ENCODE data around the gene CCDC183. TPM values are rescaled to one million over a fixed set of nuclear protein-coding genes. Genes with fewer than 3 reads are reported as not detected.
A peak's percentile ranks its signal among the peaks of the same experiment; 100 is the strongest.

The CCDC183 gene
- total and polyA plus RNA-seq, 3 experiments from 2014 or later = 0.26 to 0.73 TPM; not detected in 1

DNA sequence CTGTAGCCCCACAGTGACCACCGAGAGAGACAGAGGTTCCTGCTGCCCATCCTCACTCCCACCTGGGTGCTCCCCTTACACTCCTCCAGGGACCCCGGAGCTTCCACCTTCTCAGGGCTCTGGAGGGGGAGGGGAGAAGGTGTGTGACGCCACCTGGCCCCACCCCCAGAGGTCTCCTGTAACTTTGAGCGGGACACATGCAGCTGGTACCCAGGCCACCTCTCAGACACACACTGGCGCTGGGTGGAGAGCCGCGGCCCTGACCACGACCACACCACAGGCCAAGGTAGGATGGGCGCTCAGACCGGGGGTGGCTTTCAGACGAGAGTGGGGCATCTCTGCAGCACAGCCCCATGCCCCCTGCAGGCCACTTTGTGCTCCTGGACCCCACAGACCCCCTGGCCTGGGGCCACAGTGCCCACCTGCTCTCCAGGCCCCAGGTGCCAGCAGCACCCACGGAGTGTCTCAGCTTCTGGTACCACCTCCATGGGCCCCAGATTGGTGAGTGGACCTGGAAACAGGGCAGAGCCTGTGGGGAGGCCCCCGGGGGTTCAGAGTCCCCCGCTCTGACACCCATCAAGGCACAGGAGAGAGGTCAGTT, 60.5 kb downstream of the CCDC183 start:
- no peaks in the 10 kb centered on the region for H3K9me3 ChIP-seq (ENCODE audit: low read length)
- no peak overlapping the region for H3K4me3 Mint-ChIP-seq
- no peaks in the 10 kb centered on the region for H3K9me3 Mint-ChIP-seq
- POLR2A ChIA-PET = no interaction called here
- H3K4me3 ChIP-seq (ENCODE audit: low read length) = no peak overlapping the region
- H3K27ac ChIP-seq (ENCODE audit: low read depth, low read length) = no peak overlapping the region
- CTCF ChIA-PET = interaction anchor here (1.8 kb wide), 1 partner anchor 173 kb away, joined by 5 read pairs; no protein-coding TSS in a partner anchor
- peak in 1 of 5 donors; percentile 47 for DNase-seq
- peaks cover 0 to 8% (median 0%) of the 10 kb centered on the region in 3 donors for H3K36me3 Mint-ChIP-seq
- H3K27me3 ChIP-seq (ENCODE audit: insufficient read depth, low read length, poor library complexity, severe bottlenecking) = no peaks in the 10 kb centered on the region
- peak overlapping the region in 2 of 8 donors; percentile 21 to 33 for H3K27ac Mint-ChIP-seq
- no peaks in the 10 kb centered on the region for H3K4me1 ChIP-seq (ENCODE audit: insufficient read depth, low read length)
- no peaks in the 10 kb centered on the region for H3K4me1 Mint-ChIP-seq
- no peaks in the 10 kb centered on the region for H3K36me3 ChIP-seq (ENCODE audit: insufficient read depth, low read length)
- no peaks in the 10 kb centered on the region for H3K27me3 Mint-ChIP-seq

DNA sequence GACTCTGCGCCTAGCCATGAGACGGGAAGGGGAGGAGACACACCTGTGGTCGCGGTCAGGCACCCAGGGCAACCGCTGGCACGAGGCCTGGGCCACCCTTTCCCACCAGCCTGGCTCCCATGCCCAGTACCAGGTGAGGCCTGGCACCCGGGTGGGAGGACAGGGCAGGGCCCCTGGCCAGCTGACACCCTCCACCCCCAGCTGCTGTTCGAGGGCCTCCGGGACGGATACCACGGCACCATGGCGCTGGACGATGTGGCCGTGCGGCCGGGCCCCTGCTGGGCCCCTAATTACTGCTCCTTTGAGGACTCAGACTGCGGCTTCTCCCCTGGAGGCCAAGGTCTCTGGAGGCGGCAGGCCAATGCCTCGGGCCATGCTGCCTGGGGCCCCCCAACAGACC, 61.0 kb downstream of the CCDC183 start:
- no peaks in the 10 kb centered on the region for H3K9me3 Mint-ChIP-seq

More for the DNA sequence above, 61.0 kb downstream of the CCDC183 start:
- H3K4me3 ChIP-seq (ENCODE audit: low read length) = no peak overlapping the region
- POLR2A ChIA-PET = no interaction called here
- Mint-ChIP-seq H3K27me3 (no peaks in the 10 kb centered on the region), H3K4me3 (no peak overlapping the region), H3K36me3 (peaks cover 0 to 14% (median 0%) of the 10 kb centered on the region in 3 donors), H3K4me1 (no peaks in the 10 kb centered on the region), H3K27ac (no peak overlapping the region)
- H3K9me3 ChIP-seq (ENCODE audit: low read length) = no peaks in the 10 kb centered on the region
- no peaks in the 10 kb centered on the region for H3K27me3 ChIP-seq (ENCODE audit: insufficient read depth, low read length, poor library complexity, severe bottlenecking)
- H3K27ac ChIP-seq (ENCODE audit: low read depth, low read length) = no peak overlapping the region
- no peaks in the 10 kb centered on the region for H3K4me1 ChIP-seq (ENCODE audit: insufficient read depth, low read length)
- DNase-seq = peak in 1 of 5 donors; percentile 45
- peaks cover under 1% of the 10 kb centered on the region for H3K36me3 ChIP-seq (ENCODE audit: insufficient read depth, low read length)
- CTCF ChIA-PET = interaction anchor here (1.8 kb wide), 1 partner anchor 172 kb away, joined by 5 read pairs; no protein-coding TSS in a partner anchor

Other genes starting within 250 kb of the CCDC183 start
- gene EGFL7, start 133.4 kb upstream of the CCDC183 start, total RNA-seq = under 1 TPM; 0.61 to 0.95 TPM
- 0.40 TPM for gene EGFL7, start 133.4 kb upstream of the CCDC183 start, polyA plus RNA-seq
- gene AGPAT2, start 108.9 kb upstream of the CCDC183 start, total RNA-seq = 10 to 100 TPM; 17.4 to 18.4 TPM
- gene AGPAT2, start 108.9 kb upstream of the CCDC183 start, polyA plus RNA-seq = 32.5 TPM
- gene DIPK1B, start 83.8 kb upstream of the CCDC183 start, total RNA-seq = not detected
- not detected for gene DIPK1B, start 83.8 kb upstream of the CCDC183 start, polyA plus RNA-seq
- gene LCN10, start 53.4 kb upstream of the CCDC183 start, total RNA-seq = 1 to 10 TPM; 1.1 to 1.2 TPM
- 0.22 TPM for gene LCN10, start 53.4 kb upstream of the CCDC183 start, polyA plus RNA-seq
- gene LCN6, start 47.8 kb upstream of the CCDC183 start, total RNA-seq = not detected
- not detected for gene LCN6, start 47.8 kb upstream of the CCDC183 start, polyA plus RNA-seq
- gene LCN8, start 38.1 kb upstream of the CCDC183 start, total RNA-seq = not detected
- gene LCN8, start 38.1 kb upstream of the CCDC183 start, polyA plus RNA-seq = not detected
- gene LCN15, start 31.8 kb upstream of the CCDC183 start, total RNA-seq = not detected
- not detected for gene LCN15, start 31.8 kb upstream of the CCDC183 start, polyA plus RNA-seq
- gene TMEM141, start 5.0 kb upstream of the CCDC183 start, total RNA-seq = 10 to 100 TPM; 50.1 to 50.6 TPM
- gene TMEM141, start 5.0 kb upstream of the CCDC183 start, polyA plus RNA-seq = 37.8 TPM
- gene RABL6, start 11.6 kb downstream of the CCDC183 start, total RNA-seq = 100 to 1,000 TPM in 1 of 2 experiments, 10 to 100 TPM in 1; 98.2 to 106 TPM
- 20.9 TPM for gene RABL6, start 11.6 kb downstream of the CCDC183 start, polyA plus RNA-seq
- 1 to 10 TPM; 3.2 TPM for gene AJM1, start 46.1 kb downstream of the CCDC183 start, total RNA-seq
- gene AJM1, start 46.1 kb downstream of the CCDC183 start, polyA plus RNA-seq = 0.39 TPM
- 100 to 1,000 TPM; 108 to 110 TPM for gene PHPT1, start 53.1 kb downstream of the CCDC183 start, total RNA-seq
- 100.0 TPM for gene PHPT1, start 53.1 kb downstream of the CCDC183 start, polyA plus RNA-seq
- gene MAMDC4, start 56.0 kb downstream of the CCDC183 start, total RNA-seq = 10 to 100 TPM; 12.2 to 12.9 TPM
- not detected for gene MAMDC4, start 56.0 kb downstream of the CCDC183 start, polyA plus RNA-seq
- 100 to 1,000 TPM; 354 to 356 TPM for gene EDF1, start 70.0 kb downstream of the CCDC183 start, total RNA-seq
- 476 TPM for gene EDF1, start 70.0 kb downstream of the CCDC183 start, polyA plus RNA-seq
- gene TRAF2, start 90.2 kb downstream of the CCDC183 start, total RNA-seq = 10 to 100 TPM; 53.2 to 60.5 TPM
- 23.1 TPM for gene TRAF2, start 90.2 kb downstream of the CCDC183 start, polyA plus RNA-seq
- gene FBXW5, start 148.4 kb downstream of the CCDC183 start, total RNA-seq = 100 to 1,000 TPM; 104 to 105 TPM
- gene FBXW5, start 148.4 kb downstream of the CCDC183 start, polyA plus RNA-seq = 163 TPM
- gene C8G, start 148.9 kb downstream of the CCDC183 start, total RNA-seq = under 1 TPM in 1 of 2 experiments, not detected in 1; 0.96 TPM
- not detected for gene C8G, start 148.9 kb downstream of the CCDC183 start, polyA plus RNA-seq
- gene LCN12, start 155.9 kb downstream of the CCDC183 start, total RNA-seq = 1 to 10 TPM in 1 of 2 experiments, under 1 TPM in 1; 0.85 to 1.3 TPM
- not detected for gene LCN12, start 155.9 kb downstream of the CCDC183 start, polyA plus RNA-seq
- gene PTGDS, start 181.2 kb downstream of the CCDC183 start, total RNA-seq = under 1 TPM; 0.24 to 0.49 TPM
- gene PTGDS, start 181.2 kb downstream of the CCDC183 start, polyA plus RNA-seq = 5.5 TPM
- gene LCNL1, start 186.7 kb downstream of the CCDC183 start, total RNA-seq = under 1 TPM; 0.20 to 0.22 TPM
- gene LCNL1, start 186.7 kb downstream of the CCDC183 start, polyA plus RNA-seq = 0.16 TPM
- 10 to 100 TPM; 78.4 to 82.2 TPM for gene PAXX, start 196.1 kb downstream of the CCDC183 start, total RNA-seq
- 156 TPM for gene PAXX, start 196.1 kb downstream of the CCDC183 start, polyA plus RNA-seq
- 1 to 10 TPM; 3.4 to 4.1 TPM for gene CLIC3, start 200.2 kb downstream of the CCDC183 start, total RNA-seq
- gene CLIC3, start 200.2 kb downstream of the CCDC183 start, polyA plus RNA-seq = 52.1 TPM
- 10 to 100 TPM; 15.9 to 20.7 TPM for gene ABCA2, start 231.9 kb downstream of the CCDC183 start, total RNA-seq
- 20.2 TPM for gene ABCA2, start 231.9 kb downstream of the CCDC183 start, polyA plus RNA-seq
- under 1 TPM; 0.57 to 0.82 TPM for gene FUT7, start 235.8 kb downstream of the CCDC183 start, total RNA-seq
- 28.7 TPM for gene FUT7, start 235.8 kb downstream of the CCDC183 start, polyA plus RNA-seq
- gene NPDC1, start 249.8 kb downstream of the CCDC183 start, total RNA-seq = 10 to 100 TPM; 24.6 to 27.5 TPM
- 38.4 TPM for gene NPDC1, start 249.8 kb downstream of the CCDC183 start, polyA plus RNA-seq